ENCODE data around the gene IL20RA. TPM values are rescaled to one million over a fixed set of nuclear protein-coding genes. Genes with fewer than 3 reads are reported as not detected.

Gene IL20RA
- 1.0 TPM in 1 of 2 replicates, not detected in the other for total RNA-seq

DNA sequence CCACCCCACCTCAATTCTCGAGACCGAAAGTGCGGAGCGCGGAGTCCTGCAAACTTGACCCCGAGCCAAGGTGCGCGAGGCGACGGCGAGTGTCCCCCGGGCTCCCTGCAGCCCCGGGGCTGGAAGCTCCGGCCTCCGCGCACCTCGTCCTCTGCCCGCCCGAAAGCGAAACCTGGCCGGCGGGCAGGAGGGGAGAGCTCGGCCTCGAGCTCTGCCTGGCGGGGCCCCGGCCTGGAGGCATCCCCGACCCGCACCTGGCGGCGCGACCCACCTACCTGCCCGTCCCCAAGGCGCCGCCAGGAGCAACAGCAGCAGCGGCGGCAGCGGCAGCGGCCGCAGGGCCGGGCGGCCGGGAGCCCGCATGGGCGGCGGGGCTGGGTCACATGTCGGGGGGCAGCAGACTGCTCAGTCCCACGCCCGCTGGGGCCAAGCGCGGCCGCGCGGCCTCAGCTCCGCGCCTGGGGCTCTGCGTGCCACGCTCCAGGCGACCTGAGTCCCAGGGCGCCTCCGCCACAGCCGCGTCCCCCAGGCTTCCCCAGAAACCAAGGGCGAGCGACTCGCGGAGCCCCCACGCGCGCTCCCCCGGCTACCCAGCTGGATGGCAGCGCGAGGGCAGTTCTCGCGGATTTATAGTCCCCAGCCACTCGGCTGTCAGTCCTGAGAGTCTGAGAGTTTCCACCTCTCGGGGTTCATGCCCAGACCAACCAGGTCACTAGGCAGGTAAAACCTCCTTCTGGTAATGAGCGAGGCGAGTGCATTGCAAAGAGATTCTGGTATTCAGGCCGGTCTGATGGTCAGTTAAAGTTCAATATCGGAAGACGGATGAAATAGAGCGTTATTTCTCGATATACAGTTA lies at the start of gene IL20RA:
Gene IL20RA (minus strand): TSS at position 600 of the 856 bp plus-strand sequence. CDS start 237 bp downstream, at position 363.

Other genes with a start within 250 kb of the IL20RA start
- gene PEX7, start 222.4 kb downstream of the IL20RA start, total RNA-seq: 2.3 and 3.5 TPM in 2 replicates
- gene SLC35D3, start 122.7 kb downstream of the IL20RA start, total RNA-seq: not detected in 2 replicates
- gene IL22RA2, start 128.7 kb upstream of the IL20RA start, total RNA-seq: not detected in 2 replicates
- 80.5 and 100 TPM in 2 replicates for gene IFNGR1, start 174.4 kb upstream of the IL20RA start, total RNA-seq

All from bladder microvascular endothelial cell (primary cell).